HG03108 (cell line): ENCODE data around the gene CFAP157.

ENCODE experiments used
- ATAC-seq: cut with Tn5 transposase; IDR thresholded peaks from one replicate; pipeline ENCODE4 v1.9.1; 2021; ENCODE audit warnings: moderate library complexity; ENCODE audit not compliant: unreplicated experiment

The CFAP157 gene

GRCh38 chr9:127706836-127707241, at the start of gene CFAP157:
CFAP157 (plus strand) TSS chr9:127706988; CDS start chr9:127707032, 44 bp downstream.
- no peak for ATAC-seq

DNA sequence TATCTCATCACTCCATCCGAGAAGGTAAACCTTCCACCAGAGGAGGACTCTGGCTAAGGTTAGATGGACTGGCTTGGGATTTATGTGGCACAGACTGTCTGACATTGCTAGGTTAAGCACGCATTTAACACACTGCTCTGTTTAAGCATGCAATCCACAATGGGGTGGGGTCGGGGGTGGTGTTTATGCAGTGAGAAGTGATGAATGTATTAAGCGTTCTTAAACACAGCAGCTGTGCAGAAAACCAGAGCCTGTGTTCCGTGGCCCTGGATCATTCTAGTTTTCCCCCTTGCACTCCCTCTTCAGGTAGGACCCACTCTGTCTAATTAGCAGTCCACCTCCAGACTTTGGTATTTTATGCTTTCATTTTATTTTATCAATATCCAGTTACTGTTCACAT, 48.4 kb upstream of the CFAP157 start:
- ATAC-seq, result no peak

DNA sequence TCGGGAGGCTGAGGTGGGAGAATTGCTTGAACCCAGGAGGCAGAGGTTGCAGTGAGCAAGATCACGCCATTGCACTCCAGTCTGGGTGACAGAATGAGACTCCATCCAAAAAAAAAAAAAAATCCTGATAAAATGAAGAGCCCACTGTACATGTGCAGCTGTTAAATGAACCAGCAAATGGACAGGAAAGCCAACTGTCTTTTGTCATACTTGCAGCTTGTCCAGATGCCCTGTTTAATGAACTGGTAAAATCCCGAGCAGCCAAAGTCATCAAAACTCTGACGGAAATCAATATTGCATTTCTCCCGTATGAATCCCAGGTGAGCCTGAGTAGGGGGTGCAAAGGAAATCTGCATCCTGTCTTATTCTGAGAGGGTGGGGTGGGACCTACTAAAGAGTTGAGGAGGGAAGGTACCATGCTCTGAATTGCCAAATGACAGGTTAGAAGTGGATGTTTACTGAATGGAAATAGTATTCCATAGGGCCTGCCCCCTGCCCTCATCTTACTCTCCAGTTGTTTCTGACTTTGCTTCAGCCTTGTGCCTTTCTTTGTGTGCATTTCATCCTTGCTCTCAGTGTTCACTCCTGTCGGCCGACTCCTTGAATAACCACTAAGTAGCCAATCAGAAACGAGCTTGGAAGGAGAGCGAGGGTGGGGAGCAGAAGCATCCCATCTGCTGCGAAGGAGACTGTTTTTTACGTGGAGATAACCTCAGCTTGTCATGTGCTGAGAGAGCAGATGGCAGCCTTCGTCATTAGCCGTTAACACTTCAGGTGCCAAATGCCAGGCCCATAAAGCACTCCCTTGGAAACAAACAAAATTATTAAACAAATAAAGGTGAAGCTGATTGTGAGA, 45.7 kb upstream of the CFAP157 start:
- no peak for ATAC-seq

DNA sequence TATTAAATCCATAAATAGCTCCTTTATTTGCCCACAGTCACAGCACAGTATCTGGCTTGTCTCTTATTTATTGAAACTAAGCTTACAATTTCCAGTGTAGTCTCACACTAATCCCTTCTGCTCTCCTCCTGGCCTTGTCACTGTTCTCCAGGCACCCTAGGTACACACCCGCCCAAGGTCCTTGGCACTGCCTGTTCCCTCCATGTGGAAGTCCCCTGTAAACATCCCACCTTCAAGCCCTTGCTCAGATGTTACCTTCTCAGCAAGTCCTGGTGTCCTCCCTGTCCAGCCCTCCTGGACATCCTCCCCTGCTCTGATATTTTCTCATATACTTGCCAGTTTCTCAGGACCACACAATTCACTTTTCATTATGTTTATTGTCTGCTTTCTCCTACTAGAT, 44.2 kb upstream of the CFAP157 start:
- ATAC-seq, result no peak

GRCh38 chr9:127664324-127664677, 42.5 kb upstream of the CFAP157 start:
- no peak for ATAC-seq

DNA sequence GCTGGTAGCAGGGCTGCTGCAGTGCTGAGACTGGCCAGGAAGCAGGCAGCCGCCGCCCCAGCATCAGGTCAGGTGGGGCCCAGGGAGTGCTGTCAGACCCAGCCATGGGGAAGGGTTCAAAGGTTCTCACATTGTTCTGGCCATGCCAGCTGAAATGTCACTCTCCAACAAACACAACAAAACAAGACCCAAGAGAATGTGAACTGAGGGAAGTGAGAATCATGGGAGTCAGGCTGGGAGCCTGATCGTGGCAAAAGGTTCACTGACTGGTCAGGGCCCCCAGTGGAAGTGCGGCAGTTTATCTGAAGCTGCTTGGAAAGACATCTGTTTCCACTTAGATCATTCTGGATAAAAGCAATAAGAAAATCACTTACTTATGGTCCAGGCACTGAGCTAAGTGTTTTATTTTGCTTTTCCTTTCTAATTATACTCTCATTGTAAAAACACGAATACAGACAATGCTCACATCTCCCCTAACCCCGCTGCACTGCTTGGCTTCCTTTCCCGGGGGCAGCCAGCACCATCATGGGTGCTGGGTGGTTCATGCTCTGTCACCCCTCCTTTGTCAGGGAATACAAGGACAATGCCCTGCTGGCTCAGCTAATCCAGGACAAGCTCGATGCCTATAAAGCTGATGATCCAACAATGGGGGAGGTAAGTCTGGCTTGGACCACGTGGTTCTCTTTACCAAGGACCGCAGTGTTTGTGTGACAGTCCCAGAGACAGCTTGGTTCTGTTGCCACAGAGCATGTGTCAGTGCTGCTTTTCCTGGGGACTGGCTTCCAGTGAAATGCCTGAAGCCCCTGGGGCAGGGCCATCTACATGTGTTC, 41.9 kb upstream of the CFAP157 start:
- no peak for ATAC-seq

- ATAC-seq, result no peak
Observed at GRCh38 chr9:127667127-127667844, 39.5 kb upstream of the CFAP157 start.

DNA sequence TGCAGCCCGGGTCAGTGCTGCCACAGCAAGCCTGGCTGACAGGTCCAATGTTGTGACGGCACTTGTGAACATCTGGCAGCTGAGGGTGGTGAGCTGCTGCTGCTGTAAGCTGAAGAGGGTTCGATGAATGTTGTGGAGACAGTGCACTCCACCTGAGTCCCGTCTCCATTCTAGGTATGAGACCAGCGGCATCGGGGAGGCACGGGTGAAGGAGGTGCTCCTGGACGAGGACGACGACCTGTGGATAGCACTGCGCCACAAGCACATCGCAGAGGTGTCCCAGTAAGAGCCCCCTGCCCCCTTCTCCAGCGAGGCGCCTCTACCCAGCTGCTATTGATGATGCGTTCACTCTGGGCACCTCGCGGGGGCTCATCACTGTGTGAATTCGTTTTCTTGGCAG, 38.9 kb upstream of the CFAP157 start:
- ATAC-seq, result no peak

- ATAC-seq, result no peak
Observed at GRCh38 chr9:127673234-127673633, 33.6 kb upstream of the CFAP157 start.

DNA sequence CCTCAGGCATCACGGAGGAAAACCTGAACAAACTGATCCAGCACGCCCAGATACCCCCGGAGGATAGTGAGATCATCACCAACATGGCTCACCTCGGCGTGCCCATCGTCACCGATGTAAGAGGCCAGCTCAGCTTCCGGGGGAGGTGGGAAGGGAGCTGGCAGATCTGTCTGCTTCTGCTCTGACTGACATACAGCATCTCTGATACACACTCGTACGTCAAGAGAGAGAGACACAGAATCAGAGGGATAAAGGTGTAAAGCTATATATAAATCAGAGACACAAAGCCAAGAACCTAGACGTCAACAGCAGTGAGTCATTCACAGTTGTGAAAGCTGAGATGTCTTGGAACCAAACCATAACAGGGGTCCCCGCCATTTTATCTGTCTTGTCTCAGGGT, 30.1 kb upstream of the CFAP157 start:
- ATAC-seq, result no peak

DNA sequence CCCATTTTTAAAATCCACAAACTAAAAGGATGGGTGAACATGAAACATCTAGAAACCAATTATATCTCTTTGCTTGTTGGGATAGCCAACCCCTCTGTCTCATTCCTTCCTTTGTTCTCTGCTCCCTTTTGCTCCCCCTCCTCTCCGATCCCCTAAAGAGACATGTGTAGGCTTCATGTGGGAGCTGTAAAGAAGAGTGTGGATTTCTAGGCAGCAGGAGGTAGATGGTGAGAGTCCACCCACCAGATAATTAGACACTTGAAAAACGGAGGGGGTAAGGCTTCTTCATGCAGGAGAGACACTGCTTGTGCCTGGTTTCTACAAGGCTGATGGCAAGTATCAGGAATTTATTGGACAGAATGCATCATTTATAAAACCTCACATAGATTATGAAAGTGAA, 27.3 kb upstream of the CFAP157 start:
- no peak for ATAC-seq

DNA sequence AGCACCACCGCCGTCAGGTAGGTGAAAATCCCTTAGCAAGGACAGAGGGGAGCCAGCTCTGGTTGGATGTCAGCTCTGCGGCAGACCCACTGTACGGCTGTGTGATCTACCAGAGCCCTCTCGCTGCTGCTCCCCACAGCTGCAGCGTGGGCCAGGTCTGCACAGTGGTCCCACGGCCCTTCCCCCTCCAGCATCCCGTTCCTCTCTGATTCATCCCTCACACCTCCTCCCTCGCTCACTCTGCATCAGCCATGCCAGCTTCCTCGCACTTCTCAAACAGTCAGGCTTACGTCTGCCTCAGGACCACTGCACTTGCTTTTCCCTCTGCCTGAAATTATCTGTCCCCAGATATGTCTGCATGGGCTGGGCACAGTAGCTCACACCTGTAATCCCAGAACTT, 26.6 kb upstream of the CFAP157 start:
- no peak for ATAC-seq

DNA sequence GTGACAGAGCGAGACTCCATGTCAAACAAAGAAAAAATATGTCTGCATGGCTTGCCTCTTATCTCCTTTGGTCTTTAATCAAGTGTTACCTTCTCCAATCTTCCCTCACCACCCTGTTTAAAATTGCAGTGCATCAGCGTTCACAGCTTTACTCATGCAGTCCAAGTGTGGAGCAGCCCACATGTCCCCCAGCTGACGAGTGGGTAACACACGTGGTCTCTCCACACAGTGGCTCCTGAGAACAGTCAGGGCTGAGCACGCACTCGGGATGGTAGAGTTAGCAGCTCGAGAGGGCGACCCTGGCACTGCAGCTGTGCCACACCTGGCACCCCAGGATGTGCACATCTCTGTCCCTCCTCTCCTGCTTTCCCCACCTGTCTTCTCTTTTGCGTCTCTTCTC, 25.9 kb upstream of the CFAP157 start:
- ATAC-seq, result no peak

DNA sequence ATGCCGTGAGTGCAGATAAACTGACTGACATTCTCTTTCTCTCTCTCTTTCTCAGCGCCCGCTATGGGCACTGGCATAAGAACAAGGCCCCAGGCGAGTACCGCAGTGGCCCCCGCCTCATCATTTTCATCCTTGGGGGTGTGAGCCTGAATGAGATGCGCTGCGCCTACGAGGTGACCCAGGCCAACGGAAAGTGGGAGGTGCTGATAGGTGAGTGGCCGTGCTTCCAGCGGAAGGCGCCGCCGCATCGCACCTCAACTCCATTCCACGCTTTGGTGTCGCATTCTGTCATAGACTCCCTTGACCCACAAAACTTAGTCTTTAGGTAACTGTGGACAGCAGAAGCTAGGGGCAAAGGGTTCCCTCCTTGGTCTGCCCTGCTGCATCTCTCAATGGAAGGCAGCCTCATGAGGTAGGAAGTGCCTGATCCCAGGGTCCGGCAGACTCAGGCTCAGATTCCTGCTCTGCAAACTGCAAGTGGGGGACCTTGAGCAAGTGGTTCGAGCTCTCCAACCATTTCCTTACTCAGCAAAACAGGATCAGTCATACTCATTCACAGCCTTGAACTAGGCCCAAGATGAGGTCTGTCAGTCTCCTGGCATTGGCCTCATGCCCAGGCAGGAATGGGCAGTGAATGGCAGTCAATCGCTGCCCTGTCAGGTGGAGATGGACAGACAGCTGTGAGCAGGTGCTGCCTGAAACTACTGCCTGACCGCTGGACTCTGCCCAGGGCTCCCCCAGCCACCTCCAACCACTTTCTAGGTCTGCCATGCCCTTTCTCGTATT, 24.2 kb upstream of the CFAP157 start:
- ATAC-seq, result no peak

GRCh38 chr9:127683723-127684122, 23.1 kb upstream of the CFAP157 start:
- no peak for ATAC-seq

- no peak for ATAC-seq
Observed at GRCh38 chr9:127684576-127684975, 22.2 kb upstream of the CFAP157 start.

GRCh38 chr9:127686461-127687393, 20.1 kb upstream of the CFAP157 start:
- ATAC-seq, result no peak

GRCh38 chr9:127689329-127690000, 17.3 kb upstream of the CFAP157 start:
- no peak for ATAC-seq

DNA sequence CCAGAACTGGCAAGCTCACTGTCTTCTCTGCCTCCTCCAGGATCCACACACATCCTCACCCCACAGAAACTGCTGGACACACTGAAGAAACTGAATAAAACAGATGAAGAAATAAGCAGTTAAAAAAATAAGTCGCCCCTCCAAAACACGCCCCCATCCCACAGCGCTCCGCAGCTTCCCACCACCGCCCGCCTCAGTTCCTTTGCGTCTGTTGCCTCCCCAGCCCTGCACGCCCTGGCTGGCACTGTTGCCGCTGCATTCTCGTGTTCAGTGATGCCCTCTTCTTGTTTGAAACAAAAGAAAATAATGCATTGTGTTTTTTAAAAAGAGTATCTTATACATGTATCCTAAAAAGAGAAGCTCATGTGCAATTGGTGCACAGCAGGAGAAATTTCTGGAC, 16.1 kb upstream of the CFAP157 start:
- no peak for ATAC-seq
